Activated naive CD4-positive, alpha-beta T cell (primary cell): ENCODE data around the gene POU3F3.

Experiments used
- DNase-seq, 4 experiments: peaks; one replicate each; lab custom pipeline; 2025; lab: John Stamatoyannopoulos, UW

POU3F3 gene

DNA sequence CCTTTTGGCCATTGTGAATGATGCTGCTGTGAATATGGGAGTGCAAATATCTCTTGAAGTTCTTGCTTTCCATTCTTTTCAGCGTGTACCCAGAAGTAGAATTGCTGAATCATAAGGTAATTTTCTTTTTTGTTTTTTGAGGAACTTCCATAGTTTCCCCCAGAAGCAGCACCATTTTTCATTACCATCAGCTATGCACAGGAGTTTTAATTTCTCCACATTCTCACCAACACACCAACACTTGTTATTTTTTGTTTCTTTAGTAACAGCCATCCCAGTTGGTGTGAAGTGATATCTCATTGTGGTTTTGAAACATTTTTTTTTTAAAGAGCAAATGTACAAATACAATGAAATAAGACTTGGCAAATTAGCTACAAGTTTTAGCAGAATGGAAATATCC lies 21.3 kb downstream of the POU3F3 start:
- DNase-seq, result no peak

DNA sequence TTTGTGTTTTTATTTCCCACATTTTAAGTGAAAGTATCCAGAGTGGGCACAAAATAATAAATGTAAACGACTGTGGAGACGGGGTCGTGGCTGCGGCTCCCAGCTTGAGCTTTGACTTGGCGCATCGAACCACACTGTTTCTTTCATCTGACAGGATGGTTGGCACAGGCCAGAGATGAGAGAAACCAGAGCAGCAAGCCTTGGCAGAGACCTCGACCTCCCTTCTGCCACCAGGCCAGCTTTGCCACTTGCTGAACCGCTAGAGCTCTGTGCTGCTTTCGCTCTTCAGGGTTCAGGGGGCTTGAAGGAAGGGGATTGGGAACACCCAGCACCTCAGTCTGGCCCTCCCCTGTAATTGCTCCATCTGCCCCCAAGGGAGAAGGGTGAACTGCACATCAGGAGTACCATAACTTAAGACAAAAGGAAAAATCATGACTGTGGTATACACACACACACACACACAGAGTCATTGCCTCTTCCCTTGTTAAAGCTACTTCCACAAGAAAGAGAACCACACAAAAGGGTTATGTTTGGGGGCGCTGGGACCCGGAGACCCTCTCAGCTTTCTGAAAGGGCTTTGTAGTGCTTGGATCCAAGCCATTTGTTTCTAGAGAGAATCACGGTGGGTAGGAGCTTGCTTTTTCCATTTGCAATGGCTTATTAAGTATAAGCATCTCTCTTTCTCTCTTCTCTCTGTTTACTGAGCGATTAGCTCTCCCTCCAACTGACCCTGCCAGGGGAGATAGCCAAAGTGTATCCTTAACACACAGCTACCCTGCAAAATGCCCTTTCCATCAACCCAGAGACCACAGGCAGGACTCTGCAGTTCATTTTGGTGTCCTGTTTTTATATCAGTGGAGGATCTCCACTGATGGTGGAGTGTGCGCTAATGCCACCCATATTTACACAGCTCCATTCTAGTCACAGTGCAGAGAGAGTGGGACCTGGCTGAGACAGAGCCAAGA lies 23.0 kb downstream of the POU3F3 start:
- DNase-seq, result no peak

DNA sequence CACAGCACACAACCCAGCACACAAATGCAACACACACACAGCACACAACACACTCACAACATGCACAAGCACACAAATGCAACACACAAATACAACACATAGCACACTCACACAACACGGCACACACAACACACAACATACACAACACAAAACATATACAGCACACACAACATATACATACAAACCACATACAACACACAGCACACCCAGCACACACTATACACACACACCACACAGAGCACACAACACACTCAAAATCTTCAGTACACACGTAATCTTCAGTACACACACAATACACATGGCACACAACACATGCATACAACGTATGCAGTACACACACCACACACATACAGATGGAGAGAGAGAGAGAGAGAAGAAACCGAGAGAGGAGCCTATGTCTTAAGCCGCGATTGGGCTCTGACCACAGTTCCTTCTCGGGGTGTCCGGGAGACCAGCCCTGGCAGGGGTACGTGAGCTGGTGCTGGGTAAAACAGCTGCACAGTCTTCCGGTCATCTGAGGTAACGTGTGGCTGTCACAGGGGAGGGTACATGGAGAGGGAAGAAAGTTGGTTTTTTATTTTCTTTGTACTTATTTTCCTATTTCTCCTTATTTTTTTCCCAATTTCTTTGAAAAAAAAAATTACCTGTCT lies 25.1 kb downstream of the POU3F3 start:
- DNase-seq, result no peak

DNA sequence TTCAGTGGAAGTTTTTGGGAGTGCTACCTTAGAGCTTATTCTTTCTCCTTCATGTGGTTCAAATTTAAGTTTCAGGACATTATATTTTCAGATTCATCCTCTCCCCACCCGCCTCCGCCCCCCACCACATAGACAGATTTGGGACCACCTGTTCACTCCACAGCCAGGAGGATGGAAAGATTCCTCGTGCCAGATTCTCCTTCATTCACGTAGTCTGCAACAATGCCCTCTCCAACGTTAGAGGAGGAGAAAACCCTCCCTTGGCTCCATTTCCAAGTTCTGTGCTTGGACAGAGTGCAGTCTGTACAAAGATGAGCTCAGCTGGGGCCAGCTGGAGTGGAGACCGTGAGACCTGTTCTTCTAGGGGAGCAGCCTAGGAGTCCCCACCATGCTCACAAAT lies 26.2 kb downstream of the POU3F3 start:
- no peak for DNase-seq

DNA sequence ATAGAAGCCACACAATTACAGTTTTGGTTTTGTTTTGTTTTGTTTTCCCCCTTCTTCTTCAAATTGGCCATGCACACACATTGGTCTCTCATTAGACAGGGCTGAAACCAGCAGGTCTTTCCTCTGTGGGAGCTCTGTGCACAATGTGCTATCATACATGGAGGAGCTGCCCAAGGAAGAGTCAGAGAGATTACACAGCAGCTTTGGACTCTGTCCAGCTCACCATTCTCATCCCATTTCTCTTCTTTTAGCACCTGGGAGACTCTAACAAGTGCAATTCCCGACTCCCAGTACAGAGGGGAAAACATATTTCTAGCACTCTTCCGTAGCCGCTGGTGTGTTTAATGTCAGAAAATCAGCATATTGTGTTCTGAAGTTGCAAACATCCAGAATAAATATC lies 29.4 kb downstream of the POU3F3 start:
- DNase-seq, result no peak

DNA sequence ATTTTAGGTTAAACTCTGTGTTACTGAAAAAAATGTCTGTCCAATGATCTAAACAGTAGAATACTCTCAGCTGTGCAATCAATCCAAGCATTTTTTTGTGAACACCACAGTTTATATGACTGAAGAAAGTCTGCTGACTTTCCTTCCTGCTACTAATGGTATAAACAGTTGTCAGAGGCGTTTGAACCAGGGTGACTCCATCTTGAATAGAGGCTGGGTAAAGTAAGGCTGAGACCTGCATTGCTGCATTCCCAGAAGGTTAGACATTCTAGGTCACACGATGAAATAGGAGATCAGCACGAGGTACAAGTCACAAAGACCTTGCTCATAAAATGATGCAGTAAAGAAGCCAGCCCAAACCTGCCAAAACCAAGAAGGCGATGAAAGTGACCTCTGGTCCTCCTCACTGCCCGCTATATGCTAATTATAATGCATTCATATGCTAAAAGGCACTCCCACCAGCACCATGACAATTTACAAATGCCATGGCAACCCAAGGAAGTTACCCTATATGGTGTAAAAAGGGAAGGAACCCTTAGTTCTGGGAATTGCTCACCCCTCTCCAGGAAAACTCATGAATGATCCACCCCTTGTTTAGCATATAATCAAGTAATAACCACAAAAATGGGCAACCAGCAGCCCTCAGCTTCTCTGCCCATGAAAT lies 31.3 kb downstream of the POU3F3 start:
- no peak for DNase-seq

DNA sequence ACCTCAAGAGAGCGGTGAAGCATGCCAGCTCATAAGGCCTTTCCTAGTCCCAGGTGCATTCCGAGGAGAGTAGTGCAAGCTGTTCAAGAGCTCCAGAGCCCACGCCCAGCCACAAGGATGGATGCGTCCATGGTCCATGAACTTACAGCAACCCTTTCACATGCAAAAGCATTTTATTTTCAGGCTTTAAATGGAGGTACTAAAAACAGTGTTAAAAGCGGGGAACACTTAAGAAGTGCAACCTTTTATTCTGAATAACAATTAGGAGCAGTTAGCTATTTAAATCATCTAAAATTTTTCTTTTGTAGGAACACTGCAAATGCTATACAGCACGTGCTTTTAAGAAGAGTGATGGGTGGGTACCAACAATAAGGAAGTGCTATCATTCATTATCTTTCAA lies 33.8 kb downstream of the POU3F3 start:
- no peak for DNase-seq

DNA sequence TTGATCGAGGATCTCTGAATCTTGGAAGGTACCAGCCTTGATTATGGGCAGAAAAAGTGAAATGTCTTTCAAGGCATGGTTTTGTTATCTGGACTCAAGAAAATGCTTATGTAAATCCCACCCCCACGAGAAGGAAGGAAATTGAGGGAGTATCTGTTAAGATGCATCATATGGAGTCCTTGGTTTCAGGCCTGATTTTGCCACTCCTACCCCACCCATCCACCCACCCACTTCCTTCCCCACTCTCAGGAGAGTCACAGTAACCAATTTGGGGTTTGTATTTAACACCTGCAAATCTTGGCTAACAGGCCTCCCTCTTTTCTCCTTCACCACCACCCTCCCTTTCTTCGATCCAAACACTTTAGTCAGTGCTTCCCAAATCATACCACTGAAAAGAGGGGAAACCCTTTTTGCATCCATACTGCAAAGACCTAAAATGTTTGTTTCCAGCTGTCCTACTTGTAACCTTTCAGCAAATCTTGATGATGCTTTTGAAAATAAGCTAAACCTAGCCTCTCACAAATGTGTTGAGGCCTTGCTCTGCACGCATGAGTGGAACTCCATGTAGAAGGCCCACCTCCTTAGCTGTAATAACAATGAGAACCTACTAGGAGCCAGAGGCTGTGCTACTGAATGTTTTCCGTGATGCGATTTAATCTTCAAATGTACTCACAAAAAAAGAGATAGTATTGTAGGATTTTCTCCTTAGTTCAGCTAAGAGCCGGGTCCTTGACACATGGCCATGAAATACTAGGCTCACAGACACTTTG lies 34.8 kb downstream of the POU3F3 start:
- no peak for DNase-seq

DNA sequence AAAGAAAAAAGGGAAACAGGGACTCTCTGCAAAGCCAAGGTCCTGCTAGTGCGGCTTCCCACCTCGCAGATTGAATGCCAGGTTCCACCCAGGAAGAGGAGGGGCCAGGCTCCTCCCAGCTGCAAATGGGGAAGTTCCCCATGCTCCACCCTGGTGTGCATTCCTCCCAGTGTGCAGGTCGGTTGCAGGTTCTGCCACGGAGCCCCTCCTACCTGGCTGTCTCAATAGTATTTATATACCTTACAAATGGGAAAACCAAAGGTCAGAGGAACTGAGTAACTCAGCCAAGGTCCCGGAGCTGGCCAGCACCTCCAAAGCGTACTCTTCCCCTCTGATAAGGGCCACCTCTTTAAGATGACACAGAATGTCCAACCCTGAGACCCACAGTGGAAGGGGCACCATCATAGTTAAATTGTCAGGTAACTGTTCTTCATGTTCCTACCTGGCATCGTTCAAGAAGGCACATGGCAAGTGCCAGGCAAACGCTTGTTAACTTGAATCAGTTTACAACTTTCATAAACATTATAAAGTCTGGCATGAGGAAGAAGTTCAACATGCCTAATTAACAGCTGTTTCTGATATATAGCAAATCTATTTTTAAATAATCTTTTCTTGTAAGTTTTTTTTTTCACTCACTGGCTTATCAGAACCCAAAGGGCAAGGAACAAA lies 35.5 kb downstream of the POU3F3 start:
- DNase-seq, result no peak

DNA sequence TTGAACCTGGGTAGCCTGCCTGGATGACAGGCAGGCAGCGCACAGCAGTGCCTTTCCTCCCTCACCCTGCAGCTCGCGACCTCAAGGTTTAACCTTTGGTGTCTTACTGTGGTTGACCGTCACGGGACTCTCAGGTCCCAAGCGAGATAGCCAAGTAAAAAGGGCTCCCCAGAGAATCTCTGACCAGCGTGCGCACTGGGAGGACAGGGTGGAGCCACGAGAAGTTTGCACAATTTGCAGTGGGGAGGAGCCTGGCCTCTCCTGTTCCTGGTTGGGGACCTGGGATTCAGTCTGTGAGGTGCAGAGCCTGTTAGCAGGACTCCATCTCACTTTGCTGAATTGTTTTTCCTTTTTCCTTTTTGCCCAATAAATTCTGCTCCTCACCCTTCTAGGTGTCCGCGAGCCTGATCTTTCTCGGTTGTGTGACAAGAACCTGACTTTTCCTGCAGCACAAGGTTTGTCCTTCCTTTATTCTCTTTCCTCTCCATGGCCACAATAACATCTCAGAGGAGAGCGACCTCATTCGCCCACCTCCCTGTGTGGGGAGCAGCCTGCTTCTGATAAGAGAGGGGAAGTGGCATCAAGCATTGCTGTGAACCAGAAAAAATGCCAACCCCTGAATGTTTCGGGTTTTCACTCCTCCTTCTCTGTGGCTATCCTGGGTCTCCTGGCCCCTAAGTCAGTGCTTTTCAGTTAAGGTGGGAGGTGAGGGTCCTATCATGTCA lies 36.2 kb downstream of the POU3F3 start:
- no peak for DNase-seq

DNA sequence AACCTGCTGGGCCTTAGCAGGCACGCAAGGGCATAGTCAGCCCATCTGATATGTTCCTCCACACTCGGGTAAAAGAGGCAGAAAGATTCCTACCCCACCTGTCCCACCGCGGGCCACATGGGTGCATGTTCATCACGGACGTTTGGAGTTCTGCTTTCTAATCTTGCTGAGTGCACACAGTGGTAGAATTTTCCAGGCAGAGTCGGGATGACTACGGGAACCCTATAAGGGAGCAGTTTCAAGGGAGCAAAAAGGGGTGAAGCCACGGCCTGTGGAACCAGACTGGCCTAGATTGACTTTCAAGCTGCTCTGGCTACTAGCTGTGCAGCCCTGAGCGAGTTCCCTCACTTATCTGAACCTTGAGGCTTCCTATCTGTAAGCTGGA lies 36.8 kb downstream of the POU3F3 start:
- no peak for DNase-seq

DNA sequence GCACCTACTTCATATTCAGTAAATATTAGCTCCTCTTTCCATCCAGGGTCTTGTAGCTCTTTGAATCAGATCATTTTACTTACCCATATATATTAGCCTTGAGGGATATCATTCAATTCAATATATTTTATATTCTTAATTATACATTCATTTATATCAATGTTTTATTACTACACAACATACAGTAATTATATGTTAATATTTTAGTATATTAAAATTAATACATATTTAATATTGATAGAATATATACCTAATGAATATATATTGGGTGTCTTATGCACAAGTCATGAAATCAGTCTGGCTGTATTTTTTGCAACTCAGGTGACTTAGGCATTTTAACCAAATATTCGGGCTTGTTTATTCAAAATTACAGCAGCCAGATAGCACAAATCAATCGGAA lies 37.2 kb downstream of the POU3F3 start:
- no peak for DNase-seq

DNA sequence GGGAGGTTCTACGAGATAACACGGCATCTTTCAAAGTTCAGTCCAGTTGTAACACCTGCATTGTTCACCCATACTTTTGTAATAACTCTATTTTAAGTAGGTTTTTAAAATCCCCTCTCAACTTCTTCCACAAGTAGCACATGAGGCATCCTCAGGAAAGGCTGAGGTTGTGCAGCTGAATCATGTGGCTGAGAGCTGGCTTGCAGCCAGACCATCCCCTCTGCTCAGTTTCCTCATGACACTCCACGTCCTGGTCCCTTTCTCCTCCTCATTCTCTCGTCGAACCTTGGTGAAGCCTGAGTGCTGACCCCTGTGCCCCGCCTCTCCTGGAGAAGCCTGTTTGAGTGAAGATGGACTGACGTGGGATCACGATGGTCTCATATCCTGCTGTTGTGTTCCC lies 42.5 kb downstream of the POU3F3 start:
- DNase-seq, result no peak

DNA sequence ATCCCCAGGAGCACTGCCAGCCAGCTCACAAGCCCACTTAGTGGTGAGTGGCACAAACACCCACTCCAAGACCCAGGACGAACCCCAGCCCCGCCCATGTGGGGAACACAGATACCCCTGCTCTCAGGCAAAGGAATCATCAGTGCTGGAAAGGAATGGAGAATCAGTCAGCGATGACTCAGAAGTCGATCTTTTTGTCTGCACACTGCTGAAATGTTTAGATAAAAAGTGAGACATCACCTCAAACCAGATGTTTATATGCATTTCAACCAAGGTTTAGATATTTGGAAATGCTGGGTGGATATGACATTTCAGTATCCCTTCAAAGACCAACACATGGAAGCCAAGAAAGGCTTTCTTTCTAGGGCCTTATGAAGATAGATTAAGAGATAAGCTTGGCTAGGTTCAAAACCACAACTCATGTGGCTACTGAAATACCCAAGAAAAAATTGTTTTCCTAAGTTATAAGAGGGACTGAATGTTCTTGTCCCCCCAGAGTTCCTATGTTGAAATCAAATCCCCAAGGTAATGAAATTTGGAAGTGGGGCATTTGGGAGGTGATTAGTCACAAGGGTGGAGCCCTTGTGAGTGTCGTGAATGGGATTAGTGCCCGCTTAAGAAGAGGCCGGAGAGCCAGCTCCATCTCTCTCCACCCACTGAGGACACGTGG lies 43.7 kb downstream of the POU3F3 start:
- DNase-seq, result no peak

DNA sequence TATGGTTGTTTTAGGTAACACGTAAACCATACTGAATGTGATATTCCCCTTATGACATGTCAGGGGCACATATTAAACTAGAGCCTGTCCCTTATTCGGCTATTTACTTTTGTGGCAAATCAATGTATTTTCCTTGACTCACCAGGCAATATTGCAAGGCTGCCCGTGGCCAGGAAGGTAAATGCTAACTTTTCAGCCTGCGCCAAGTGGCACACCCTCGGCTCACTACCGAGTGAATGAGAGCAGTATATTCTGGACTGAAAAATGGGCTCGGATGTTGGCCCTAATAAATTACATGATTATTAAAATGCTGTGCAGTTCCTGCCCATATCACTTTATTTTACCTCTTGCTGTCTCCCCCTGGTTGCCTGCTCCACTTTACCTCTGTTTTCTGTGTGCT lies 46.7 kb downstream of the POU3F3 start:
- no peak for DNase-seq

DNA sequence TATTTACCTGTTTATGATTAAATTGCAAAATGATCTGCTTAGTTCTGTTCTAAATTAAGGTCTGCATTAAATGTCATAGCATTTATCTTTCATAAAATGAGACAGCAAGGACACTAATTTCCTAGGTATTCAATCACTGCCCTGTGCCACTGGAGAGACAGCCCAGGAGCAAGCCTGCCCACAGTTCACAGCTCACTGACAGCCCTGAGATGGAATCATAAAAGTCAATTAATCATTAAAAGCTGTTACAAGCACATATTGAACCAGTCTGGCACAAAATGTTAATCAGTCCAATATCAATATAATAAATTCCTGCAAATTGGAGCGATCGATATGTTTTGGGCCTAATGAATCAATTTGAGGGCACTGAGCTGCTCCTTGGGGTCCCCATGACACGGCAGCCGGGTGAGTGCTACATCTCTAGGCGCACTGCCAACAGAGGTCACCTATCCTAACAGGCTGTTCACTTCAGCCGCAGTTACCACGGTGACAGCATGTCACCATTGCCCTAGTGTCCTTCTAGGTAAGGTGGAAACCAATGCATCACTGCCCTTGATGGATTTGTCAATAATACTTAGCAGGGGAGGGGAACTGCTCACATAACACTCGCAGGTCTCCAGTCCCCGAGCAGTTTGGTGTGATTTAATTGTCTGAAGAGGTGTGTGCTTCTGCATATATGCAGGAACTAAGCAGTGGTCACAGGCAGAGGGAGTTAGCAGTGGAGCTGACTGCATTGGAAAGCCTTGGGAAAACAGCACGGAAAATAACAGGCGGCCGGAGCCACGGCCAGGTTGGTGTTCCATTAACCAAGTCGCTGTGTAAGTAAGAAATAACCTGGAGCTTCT lies 47.3 kb downstream of the POU3F3 start:
- no peak for DNase-seq

DNA sequence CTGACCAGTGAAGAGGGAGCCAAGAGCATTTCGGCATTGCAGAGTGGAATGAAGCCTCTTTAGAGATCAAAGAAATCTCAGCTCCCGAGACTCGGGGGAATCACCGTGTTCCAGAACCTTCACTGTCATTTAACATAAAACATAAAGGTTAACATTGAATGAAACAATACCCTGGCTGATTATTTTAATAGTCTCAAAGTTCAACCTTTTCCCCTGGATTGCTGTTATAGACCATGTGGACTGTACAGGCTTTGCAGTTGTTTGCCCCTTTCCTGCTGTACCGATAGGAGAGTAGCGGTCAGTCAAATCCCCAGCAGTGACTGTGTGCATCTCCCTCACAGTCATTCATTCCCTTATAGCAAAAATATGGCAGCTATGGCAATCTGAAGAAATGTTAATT lies 48.4 kb downstream of the POU3F3 start:
- DNase-seq, result no peak
